Common myeloid progenitor, CD34-positive (primary cell): ENCODE data around the gene ZNF724.

Source experiments
- CTCF ChIA-PET: fragments of 350-600 bp; sonication (Branson Sonifier 250); formaldehyde crosslinking; loops from one replicate; lab custom pipeline; 2021; ENCODE audit warnings: antibody characterized with exemption; lab: Charles Lee
- POLR2A ChIA-PET: fragments of 350-600 bp; sonication (Branson Sonifier 250); formaldehyde crosslinking; loops from one replicate; lab custom pipeline; 2021; ENCODE audit warnings: antibody characterized with exemption; lab: Charles Lee
- DNase-seq, 3 donors: peaks; one replicate each; pipeline versions ENCODE4 v3.0.0 to v3.0.0-alpha.2; 2013
- H3K27ac ChIP-seq, 2 experiments: 1 replicate in 1 of 2; 2 replicates in 1 of 2; pipeline ENCODE4 v1.7.0; 2013; ENCODE audit warnings: inconsistent platforms in 2 of 2, low read length in 2 of 2, mild to moderate bottlenecking in 2 of 2, low read depth in 1 of 2, moderate library complexity in 1 of 2; ENCODE audit not compliant: severe bottlenecking in 2 of 2, insufficient read depth in 1 of 2, poor library complexity in 1 of 2
- H3K27me3 ChIP-seq, 5 experiments: replicated peaks in 2 of 5; 1 replicate in 3 of 5; 2 replicates in 2 of 5; pipeline versions ENCODE4 v1.6.1 to v1.7.0; 2013; ENCODE audit warnings: low read length in 4 of 5, mild to moderate bottlenecking in 2 of 5, moderate library complexity in 2 of 5, inconsistent platforms in 1 of 5; ENCODE audit not compliant: insufficient read depth in 5 of 5, control insufficient read depth in 4 of 5
- H3K36me3 ChIP-seq, 4 experiments: 1 replicate in 2 of 4; 2 replicates in 2 of 4; pipeline versions ENCODE4 v1.6.1 to v1.7.0; 2013; ENCODE audit warnings: low read length in 3 of 4, control low read depth in 1 of 4, mild to moderate bottlenecking in 1 of 4; ENCODE audit not compliant: control insufficient read depth in 4 of 4, insufficient read depth in 4 of 4
- H3K4me1 ChIP-seq, 4 experiments: 1 replicate in 3 of 4; 2 replicates in 1 of 4; pipeline versions ENCODE4 v1.6.1 to v1.7.1; 2013; ENCODE audit warnings: low read length in 3 of 4, mild to moderate bottlenecking in 3 of 4, control low read depth in 1 of 4, inconsistent platforms in 1 of 4, moderate library complexity in 1 of 4; ENCODE audit not compliant: control insufficient read depth in 4 of 4, insufficient read depth in 4 of 4; ENCODE audit errors: control extremely low read depth in 1 of 4
- H3K4me3 ChIP-seq, 7 experiments: 1 replicate in 4 of 7; 2 replicates in 3 of 7; pipeline versions ENCODE4 v1.5.1 to v1.7.0; 2013; ENCODE audit warnings: mild to moderate bottlenecking in 7 of 7, low read length in 6 of 7, moderate library complexity in 6 of 7, inconsistent platforms in 2 of 7, low read depth in 2 of 7, control low read depth in 1 of 7; ENCODE audit not compliant: insufficient read depth in 4 of 7, control insufficient read depth in 1 of 7; ENCODE audit errors: extremely low read depth in 1 of 7
- H3K9me3 ChIP-seq, 5 experiments: 1 replicate in 4 of 5; 2 replicates in 1 of 5; pipeline versions ENCODE4 v1.6.1 to v1.7.1; 2013; ENCODE audit warnings: low read length in 4 of 5, mild to moderate bottlenecking in 2 of 5, inconsistent platforms in 1 of 5, low read depth in 1 of 5, moderate library complexity in 1 of 5; ENCODE audit not compliant: control insufficient read depth in 4 of 5, insufficient read depth in 2 of 5; ENCODE audit errors: control extremely low read depth in 1 of 5
- WGBS: methylation state at CpG from one replicate; pipeline ENCODE4 v1.1.5; 2013; ENCODE audit not compliant: insufficient coverage; 5-methylcytosine and 5-hydroxymethylcytosine counted together

ZNF724 gene

GRCh38 chr19:23183251-23183650, 66.9 kb downstream of the ZNF724 start:
- CTCF ChIA-PET: interaction anchor here (0.5 kb wide), 1 partner anchor 48 kb away, joined by 3 read pairs; no protein-coding TSS in a partner anchor
- Histone ChIP-seq H3K4me1 (no peaks in the 10 kb centered on the region), H3K27me3 (no peaks in the 10 kb centered on the region), H3K27ac (no peak overlapping the region), H3K9me3 (peaks cover 2 to 17% (median 7%) of the 10 kb centered on the region in 5 experiments), H3K4me3 (no peak overlapping the region), H3K36me3 (no peaks in the 10 kb centered on the region)
- DNase-seq: no peak
- POLR2A ChIA-PET: no interaction called here
- WGBS: 72% methylated on average over 10 of the region's 11 CpGs
